Stimulated activated CD8-positive, alpha-beta memory T cell treated with anti-CD3 and anti-CD28 coated beads, Interleukin-7, amount 100 ng/mL, for 4 hours (primary cell): ENCODE results near the gene ZNF483.
"Not testable (repeated sequence)": the region's sequence is repeated elsewhere in the genome, so short reads cannot be mapped to it uniquely, and the experiment has no call there.

Experiments
- DNase-seq, 2 donors: peaks; one replicate each; pipeline ENCODE4 v3.0.0-alpha.2; 2020; ENCODE audit warnings: low read depth in 2 of 2

The ZNF483 gene

GRCh38 chr9:111542497-111543254, 17.7 kb downstream of the ZNF483 start:
- DNase-seq: no peak

- DNase-seq: no peak
These were observed 23.6 kb downstream of the ZNF483 start for GRCh38 chr9:111548623-111549022.

GRCh38 chr9:111555425-111555824, 30.4 kb downstream of the ZNF483 start:
- not testable (repeated sequence) for DNase-seq

GRCh38 chr9:111559000-111559610, 34.1 kb downstream of the ZNF483 start:
- no peak for DNase-seq

GRCh38 chr9:111561165-111561719, 36.3 kb downstream of the ZNF483 start:
- DNase-seq: no peak

- no peak for DNase-seq
These were observed 41.3 kb downstream of the ZNF483 start for GRCh38 chr9:111566234-111566633.

GRCh38 chr9:111568127-111568526, 43.1 kb downstream of the ZNF483 start:
- not testable (repeated sequence) for DNase-seq

GRCh38 chr9:111572950-111573604, 48.1 kb downstream of the ZNF483 start:
- no peak for DNase-seq

- no peak for DNase-seq
These were observed 57.9 kb downstream of the ZNF483 start for GRCh38 chr9:111582888-111583287.

GRCh38 chr9:111586378-111586777, 61.4 kb downstream of the ZNF483 start:
- no peak for DNase-seq

GRCh38 chr9:111588846-111589245, 63.9 kb downstream of the ZNF483 start:
- no peak for DNase-seq

- DNase-seq: peak in 1 of 2 donors; percentile 33
These were observed 73.1 kb downstream of the ZNF483 start for GRCh38 chr9:111597852-111598732.

GRCh38 chr9:111598733-111599091, 73.7 kb downstream of the ZNF483 start:
- DNase-seq: no peak

- DNase-seq: no peak
These were observed 74.3 kb downstream of the ZNF483 start, which contains the start of gene PTGR1 for GRCh38 chr9:111599092-111599954. Gene PTGR1, minus strand, starts transcription at chr9:111599647. Its CDS starts 2,225 bp downstream, at chr9:111597422.

GRCh38 chr9:111599955-111600343, 75.0 kb downstream of the ZNF483 start:
- DNase-seq: no peak

GRCh38 chr9:111601237-111602018, 76.4 kb downstream of the ZNF483 start:
- DNase-seq: no peak

- no peak for DNase-seq
These were observed 78.1 kb downstream of the ZNF483 start for GRCh38 chr9:111603041-111603440.

- no peak for DNase-seq
These were observed 79.2 kb downstream of the ZNF483 start for GRCh38 chr9:111604054-111604615.

GRCh38 chr9:111605041-111605559, 80.1 kb downstream of the ZNF483 start:
- DNase-seq: no peak
